GM12891 (cell line): ENCODE results near the gene KIAA1755.

Experiments
- POLR2A ChIP-seq: IDR thresholded peaks from 2 replicates; pipeline ENCODE4 v1.6.1; 2011; ENCODE audit warnings: low read depth, low read length, control low read depth
- POLR2AphosphoS5 ChIP-seq: IDR thresholded peaks from 2 replicates; pipeline ENCODE4 v1.6.1; 2011; ENCODE audit warnings: low read depth, low read length, control low read depth
- POU2F2 ChIP-seq: IDR thresholded peaks from 2 replicates; pipeline ENCODE4 v1.6.1; 2011; ENCODE audit warnings: low read depth, mild to moderate bottlenecking, control low read depth, low read length, moderate library complexity
- SPI1 ChIP-seq: IDR thresholded peaks from 2 replicates; pipeline ENCODE4 v1.6.1; 2011; ENCODE audit warnings: low read depth, low read length, control low read depth
- TAF1 ChIP-seq: IDR thresholded peaks from 2 replicates; pipeline ENCODE4 v1.6.1; 2011; ENCODE audit warnings: low read depth, low read length, control low read depth

- no peak for TF ChIP-seq POLR2A
- no peak for TF ChIP-seq POLR2AphosphoS5
- TF ChIP-seq SPI1: no peak
- TF ChIP-seq POU2F2: no peak
- TF ChIP-seq TAF1: no peak
These were observed 95.2 kb downstream of the KIAA1755 start, which contains the start of gene TGM2 for GRCh38 chr20:38165089-38165965.
